ENCODE measurements around the gene UBN2.

UBN2 gene

DNA sequence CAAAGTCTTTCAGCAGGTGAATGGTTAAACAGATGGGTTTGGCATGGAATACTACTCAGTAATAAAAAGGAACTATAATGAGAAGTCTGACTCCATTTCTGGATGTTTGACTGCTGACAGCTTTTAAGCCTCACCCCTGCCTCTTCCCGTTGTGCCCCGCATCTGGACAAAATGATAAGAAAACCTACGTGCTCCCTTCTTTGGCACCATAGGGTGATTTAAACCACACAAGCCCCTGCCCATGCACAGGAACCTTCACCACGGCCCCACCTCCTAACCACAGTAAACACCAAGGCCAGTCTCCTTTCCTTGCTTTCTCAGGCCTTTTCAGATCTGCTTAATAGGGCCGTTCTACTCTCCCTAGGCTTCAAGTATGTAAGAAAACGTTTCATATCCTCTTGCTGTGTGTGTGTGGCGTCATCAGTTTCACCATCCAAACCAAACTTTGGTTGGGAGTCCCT is 47.1 kb upstream of the UBN2 start:
- no peaks in the 10 kb centered on the region for H4K20me1 ChIP-seq (ENCODE audit: insufficient read depth, low read length)
- H3K79me2 ChIP-seq (ENCODE audit: low read length): no peaks in the 10 kb centered on the region
- no peaks in the 10 kb centered on the region for H3K9me3 ChIP-seq (ENCODE audit: insufficient read depth, low read length)
- no peak overlapping the region for H3K9ac ChIP-seq (ENCODE audit: low read length)
- H2AFZ ChIP-seq (ENCODE audit: low read depth, low read length): no peak overlapping the region
- 0 out of 2 replicates have a peak, but pooled peaks cover 5% of the 10 kb centered on the region for H3K4me1 ChIP-seq (ENCODE audit: low read length)
- H3K36me3 ChIP-seq (replicated peaks; ENCODE audit: low read depth, low read length): no peaks in the 10 kb centered on the region
- H3K27ac ChIP-seq (ENCODE audit: low read length): no peak overlapping the region
- no peak overlapping the region for H3K4me3 ChIP-seq (ENCODE audit: low read length)
- no peak overlapping the region for H3K4me2 ChIP-seq (ENCODE audit: low read length)
- TF ChIP-seq, protein P1, sequence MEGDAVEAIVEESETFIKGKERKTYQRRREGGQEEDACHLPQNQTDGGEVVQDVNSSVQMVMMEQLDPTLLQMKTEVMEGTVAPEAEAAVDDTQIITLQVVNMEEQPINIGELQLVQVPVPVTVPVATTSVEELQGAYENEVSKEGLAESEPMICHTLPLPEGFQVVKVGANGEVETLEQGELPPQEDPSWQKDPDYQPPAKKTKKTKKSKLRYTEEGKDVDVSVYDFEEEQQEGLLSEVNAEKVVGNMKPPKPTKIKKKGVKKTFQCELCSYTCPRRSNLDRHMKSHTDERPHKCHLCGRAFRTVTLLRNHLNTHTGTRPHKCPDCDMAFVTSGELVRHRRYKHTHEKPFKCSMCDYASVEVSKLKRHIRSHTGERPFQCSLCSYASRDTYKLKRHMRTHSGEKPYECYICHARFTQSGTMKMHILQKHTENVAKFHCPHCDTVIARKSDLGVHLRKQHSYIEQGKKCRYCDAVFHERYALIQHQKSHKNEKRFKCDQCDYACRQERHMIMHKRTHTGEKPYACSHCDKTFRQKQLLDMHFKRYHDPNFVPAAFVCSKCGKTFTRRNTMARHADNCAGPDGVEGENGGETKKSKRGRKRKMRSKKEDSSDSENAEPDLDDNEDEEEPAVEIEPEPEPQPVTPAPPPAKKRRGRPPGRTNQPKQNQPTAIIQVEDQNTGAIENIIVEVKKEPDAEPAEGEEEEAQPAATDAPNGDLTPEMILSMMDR (IDR thresholded peaks at IDR 0.05; ENCODE audit: low read depth, low read length): no peak
- TF ChIP-seq EZH2phosphoT487 (IDR thresholded peaks at IDR 0.05; ENCODE audit: low read depth): no peak
- no peaks in the 10 kb centered on the region for H3K27me3 ChIP-seq (ENCODE audit: low read depth, low read length)

- no peak overlapping the region for H2AFZ ChIP-seq (ENCODE audit: low read depth, low read length)
- no peaks in the 10 kb centered on the region for H3K36me3 ChIP-seq (replicated peaks; ENCODE audit: low read depth, low read length)
- no peak overlapping the region for H3K27ac ChIP-seq (ENCODE audit: low read length)
- no peak overlapping the region for H3K9ac ChIP-seq (ENCODE audit: low read length)
- H3K4me2 ChIP-seq (ENCODE audit: low read length): no peak overlapping the region
- 0 out of 2 replicates have a peak, but pooled peaks cover 5% of the 10 kb centered on the region for H3K4me1 ChIP-seq (ENCODE audit: low read length)
- no peak for TF ChIP-seq EZH2phosphoT487 (IDR thresholded peaks at IDR 0.05; ENCODE audit: low read depth)
- TF ChIP-seq, protein P1 (IDR thresholded peaks at IDR 0.05; ENCODE audit: low read depth, low read length): no peak
- no peaks in the 10 kb centered on the region for H3K9me3 ChIP-seq (ENCODE audit: insufficient read depth, low read length)
- H3K27me3 ChIP-seq (ENCODE audit: low read depth, low read length): no peaks in the 10 kb centered on the region
- H4K20me1 ChIP-seq (ENCODE audit: insufficient read depth, low read length): no peaks in the 10 kb centered on the region
- no peaks in the 10 kb centered on the region for H3K79me2 ChIP-seq (ENCODE audit: low read length)
- H3K4me3 ChIP-seq (ENCODE audit: low read length): no peak overlapping the region
These were observed 44.9 kb upstream of the UBN2 start for GRCh38 chr7:139186146-139186545.

DNA sequence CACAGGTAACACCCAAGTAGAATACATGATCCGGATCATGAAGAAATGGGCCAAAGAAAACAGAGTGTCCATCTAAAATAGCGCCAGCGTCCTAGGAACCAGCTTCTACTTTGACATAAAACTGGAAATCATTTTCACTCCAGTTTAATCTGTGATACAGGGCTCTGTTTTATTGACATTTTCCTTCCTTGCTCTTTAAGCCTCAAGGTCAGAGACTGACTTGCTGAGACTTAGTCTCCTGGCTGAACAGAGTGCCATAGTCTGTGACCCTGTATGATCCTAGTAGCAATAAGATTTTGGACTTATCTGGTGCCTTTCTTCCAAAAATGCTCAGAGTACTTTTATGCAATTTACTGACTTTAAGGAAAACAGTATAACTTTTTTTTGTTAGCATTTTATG is 41.7 kb upstream of the UBN2 start:
- no peaks in the 10 kb centered on the region for H4K20me1 ChIP-seq (ENCODE audit: insufficient read depth, low read length)
- no peak overlapping the region for H3K27ac ChIP-seq (ENCODE audit: low read length)
- no peak overlapping the region for H3K9ac ChIP-seq (ENCODE audit: low read length)
- no peaks in the 10 kb centered on the region for H3K36me3 ChIP-seq (replicated peaks; ENCODE audit: low read depth, low read length)
- no peak overlapping the region for H2AFZ ChIP-seq (ENCODE audit: low read depth, low read length)
- no peaks in the 10 kb centered on the region for H3K4me1 ChIP-seq (ENCODE audit: low read length)
- H3K79me2 ChIP-seq (ENCODE audit: low read length): no peaks in the 10 kb centered on the region
- H3K4me3 ChIP-seq (ENCODE audit: low read length): no peak overlapping the region
- H3K9me3 ChIP-seq (ENCODE audit: insufficient read depth, low read length): no peaks in the 10 kb centered on the region
- H3K4me2 ChIP-seq (ENCODE audit: low read length): no peak overlapping the region
- H3K27me3 ChIP-seq (ENCODE audit: low read depth, low read length): no peaks in the 10 kb centered on the region
- TF ChIP-seq EZH2phosphoT487 (IDR thresholded peaks at IDR 0.05; ENCODE audit: low read depth): no peak
- TF ChIP-seq, protein P1 (IDR thresholded peaks at IDR 0.05; ENCODE audit: low read depth, low read length): no peak

GRCh38 chr7:139192014-139192706 is 38.9 kb upstream of the UBN2 start:
- no peaks in the 10 kb centered on the region for H3K27me3 ChIP-seq (ENCODE audit: low read depth, low read length)
- H2AFZ ChIP-seq (ENCODE audit: low read depth, low read length): no peak overlapping the region
- H3K4me1 ChIP-seq (ENCODE audit: low read length): no peaks in the 10 kb centered on the region
- H3K27ac ChIP-seq (ENCODE audit: low read length): no peak overlapping the region
- no peaks in the 10 kb centered on the region for H3K9me3 ChIP-seq (ENCODE audit: insufficient read depth, low read length)
- H3K36me3 ChIP-seq (replicated peaks; ENCODE audit: low read depth, low read length): no peaks in the 10 kb centered on the region
- no peaks in the 10 kb centered on the region for H3K79me2 ChIP-seq (ENCODE audit: low read length)
- H3K9ac ChIP-seq (ENCODE audit: low read length): no peak overlapping the region
- H3K4me3 ChIP-seq (ENCODE audit: low read length): no peak overlapping the region
- no peak overlapping the region for H3K4me2 ChIP-seq (ENCODE audit: low read length)
- H4K20me1 ChIP-seq (ENCODE audit: insufficient read depth, low read length): no peaks in the 10 kb centered on the region
- no peak for TF ChIP-seq EZH2phosphoT487 (IDR thresholded peaks at IDR 0.05; ENCODE audit: low read depth)
- TF ChIP-seq, protein P1 (IDR thresholded peaks at IDR 0.05; ENCODE audit: low read depth, low read length): no peak

Data from OCI-LY3 (cell line).